GM23338 (cell line): ENCODE data around the gene TP73. TPM values are rescaled to one million over a fixed set of nuclear protein-coding genes. Genes with fewer than 3 reads are reported as not detected.

Experiments used
- ATAC-seq: fragments of 200-7000 bp; cut with Tn5 transposase; 3 replicates; pipeline ENCODE4 v1.9.1; 2020
- DNase-seq: peaks from one replicate; pipeline ENCODE4 v3.0.0-alpha.2; 2015; ENCODE audit warnings: low spot score
- H2AFZ ChIP-seq: fragments of 200-600 bp; sonication (generic); 2 replicates; pipeline ENCODE4 v1.8.0; 2016; ENCODE audit warnings: antibody characterized with exemption, mild to moderate bottlenecking, moderate library complexity
- H3F3A ChIP-seq: fragments of 200-600 bp; sonication (generic); replicated peaks from 2 replicates; pipeline ENCODE4 v1.8.0; 2017; ENCODE audit warnings: antibody characterized with exemption, mixed run types, low read depth
- H3K27ac ChIP-seq: fragments of 200-600 bp; sonication (generic); 2 replicates; pipeline ENCODE4 v1.6.1; 2016; ENCODE audit warnings: low read depth
- H3K27me3 ChIP-seq: fragments of 200-600 bp; sonication (generic); 2 replicates; pipeline ENCODE4 v1.8.0; 2016; ENCODE audit warnings: mild to moderate bottlenecking, mixed run types, moderate library complexity; ENCODE audit not compliant: insufficient read depth
- H3K36me3 ChIP-seq: fragments of 200-600 bp; sonication (generic); 2 replicates; pipeline ENCODE4 v1.8.0; 2016; ENCODE audit warnings: mild to moderate bottlenecking; ENCODE audit not compliant: insufficient read depth
- H3K4me1 ChIP-seq: fragments of 200-600 bp; sonication (generic); 2 replicates; pipeline ENCODE4 v1.8.0; 2016; ENCODE audit warnings: mild to moderate bottlenecking, moderate library complexity; ENCODE audit not compliant: insufficient read depth
- H3K4me2 ChIP-seq: fragments of 200-600 bp; sonication (generic); 2 replicates; pipeline ENCODE4 v1.7.1; 2017; ENCODE audit warnings: mixed run types
- H3K4me3 ChIP-seq: fragments of 200-600 bp; sonication (generic); 2 replicates; pipeline ENCODE4 v1.6.1; 2016; ENCODE audit warnings: mixed run types
- H3K79me2 ChIP-seq: fragments of 200-600 bp; sonication (generic); replicated peaks from 2 replicates; pipeline ENCODE4 v1.8.0; 2017; ENCODE audit warnings: mild to moderate bottlenecking; ENCODE audit not compliant: insufficient read depth
- H3K9me2 ChIP-seq: fragments of 200-600 bp; sonication (generic); 2 replicates; pipeline ENCODE4 v1.8.0; 2017; ENCODE audit not compliant: insufficient read depth
- H4K20me1 ChIP-seq: fragments of 200-600 bp; sonication (generic); replicated peaks from 2 replicates; pipeline ENCODE4 v1.8.0; 2017; ENCODE audit warnings: mild to moderate bottlenecking; ENCODE audit not compliant: insufficient read depth
- H3K27ac Mint-ChIP-seq: 2 replicates; pipeline ENCODE4 v1.8.0; 2020; ENCODE audit warnings: inconsistent platforms, mild to moderate bottlenecking, moderate library complexity, mixed read lengths
- H3K27me3 Mint-ChIP-seq: 3 replicates; pipeline ENCODE4 v1.8.0; 2022; ENCODE audit warnings: low read depth, mild to moderate bottlenecking, moderate library complexity, mixed read lengths, inconsistent platforms; ENCODE audit not compliant: insufficient read depth, poor library complexity
- H3K36me3 Mint-ChIP-seq: 3 replicates; pipeline ENCODE4 v1.8.0; 2021; ENCODE audit warnings: low read depth, mild to moderate bottlenecking, inconsistent platforms, moderate library complexity, mixed read lengths
- H3K4me1 Mint-ChIP-seq: 3 replicates; pipeline ENCODE4 v1.8.0; 2020; ENCODE audit warnings: mild to moderate bottlenecking, inconsistent platforms, mixed read lengths
- H3K4me3 Mint-ChIP-seq: 3 replicates; pipeline ENCODE4 v1.8.0; 2021; ENCODE audit warnings: moderate library complexity, mild to moderate bottlenecking, inconsistent platforms, mixed read lengths
- H3K9me3 Mint-ChIP-seq: 3 replicates; pipeline ENCODE4 v1.8.0; 2020; ENCODE audit warnings: moderate library complexity, mild to moderate bottlenecking, inconsistent platforms, mixed read lengths
- CREB1 ChIP-seq: fragments of 250-450 bp; sonication (Bioruptor Pico); IDR thresholded peaks from 2 replicates; pipeline ENCODE4 v1.5.0; 2020; ENCODE audit warnings: low read depth, mild to moderate bottlenecking, moderate library complexity
- CTCF ChIP-seq, 2 experiments: fragments of 200-600 bp in 1 of 2; sonication (generic) in 1 of 2; conservative IDR thresholded peaks; 2 replicates each; pipeline versions ENCODE4 v1.5.1 to v1.6.1; 2016 to 2017; ENCODE audit warnings: antibody characterized with exemption in 2 of 2, low read depth in 2 of 2, mild to moderate bottlenecking in 2 of 2, moderate library complexity in 1 of 2
- EZH2 ChIP-seq: fragments of 200-600 bp; sonication (generic); IDR thresholded peaks from one replicate; pipeline ENCODE4 v1.8.0; 2017; ENCODE audit warnings: antibody characterized with exemption, mild to moderate bottlenecking, low read depth; ENCODE audit not compliant: unreplicated experiment
- EZH2phosphoT487 ChIP-seq: fragments of 200-600 bp; sonication (generic); IDR thresholded peaks from one replicate; pipeline ENCODE4 v1.8.1; 2018; ENCODE audit warnings: antibody characterized with exemption; ENCODE audit not compliant: unreplicated experiment
- JUNB ChIP-seq: IDR thresholded peaks from one replicate; pipeline ENCODE4 v1.6.1; 2016; ENCODE audit warnings: antibody characterized with exemption; ENCODE audit not compliant: unreplicated experiment
- NANOG ChIP-seq: IDR thresholded peaks from 2 replicates; pipeline ENCODE4 v1.6.1; 2016; ENCODE audit warnings: antibody characterized with exemption, borderline replicate concordance
- POLR2AphosphoS5 ChIP-seq: IDR thresholded peaks from 2 replicates; pipeline ENCODE4 v1.6.1; 2016; ENCODE audit warnings: antibody characterized with exemption, low read depth
- REST ChIP-seq: IDR thresholded peaks from one replicate; pipeline ENCODE4 v1.6.1; 2018; ENCODE audit warnings: antibody characterized with exemption; ENCODE audit not compliant: unreplicated experiment
- STAT1 ChIP-seq: IDR thresholded peaks from one replicate; pipeline ENCODE4 v1.6.1; 2016; ENCODE audit warnings: antibody characterized with exemption; ENCODE audit not compliant: unreplicated experiment
- ZNF114 ChIP-seq: fragments of 250-450 bp; sonication (Bioruptor Pico); IDR thresholded peaks from 2 replicates; pipeline ENCODE4 v1.5.0; 2020; ENCODE audit warnings: mild to moderate bottlenecking, moderate library complexity
- ZNF331 ChIP-seq: fragments of 250-450 bp; sonication (Bioruptor Pico); IDR thresholded peaks from 2 replicates; pipeline ENCODE4 v1.5.0; 2020; ENCODE audit warnings: low read depth, mild to moderate bottlenecking, moderate library complexity
- polyA plus RNA-seq: library from polyadenylated mRNA; unstranded; fragments of >200 nt; fragmentation: Nextera tagmentation; extraction: Ambion mirVana; gene quantifications from 2 replicates; pipeline ENCODE4 v1.2.1, GENCODE V29; 2016
- total RNA-seq: library from RNA; depleted of rRNA; stranded (reverse); fragments of >200 nt; shearing (Covaris generic); gene quantifications from 2 replicates; pipeline ENCODE4 v1.2.3, GENCODE V29; 2014
- TF ChIP-seq, protein P1 (sequence below): fragments of 250-450 bp; sonication (Bioruptor Pico); IDR thresholded peaks from 2 replicates; pipeline ENCODE4 v1.5.0; 2020; ENCODE audit warnings: mild to moderate bottlenecking, moderate library complexity
- TF ChIP-seq, protein P2 (sequence below): IDR thresholded peaks from 2 replicates; pipeline ENCODE4 v1.6.1; 2016; ENCODE audit warnings: antibody characterized with exemption

Gene TP73
- total and polyA plus RNA-seq, 2 experiments from 2014 or later = 1.4 to 3.4 TPM

DNA sequence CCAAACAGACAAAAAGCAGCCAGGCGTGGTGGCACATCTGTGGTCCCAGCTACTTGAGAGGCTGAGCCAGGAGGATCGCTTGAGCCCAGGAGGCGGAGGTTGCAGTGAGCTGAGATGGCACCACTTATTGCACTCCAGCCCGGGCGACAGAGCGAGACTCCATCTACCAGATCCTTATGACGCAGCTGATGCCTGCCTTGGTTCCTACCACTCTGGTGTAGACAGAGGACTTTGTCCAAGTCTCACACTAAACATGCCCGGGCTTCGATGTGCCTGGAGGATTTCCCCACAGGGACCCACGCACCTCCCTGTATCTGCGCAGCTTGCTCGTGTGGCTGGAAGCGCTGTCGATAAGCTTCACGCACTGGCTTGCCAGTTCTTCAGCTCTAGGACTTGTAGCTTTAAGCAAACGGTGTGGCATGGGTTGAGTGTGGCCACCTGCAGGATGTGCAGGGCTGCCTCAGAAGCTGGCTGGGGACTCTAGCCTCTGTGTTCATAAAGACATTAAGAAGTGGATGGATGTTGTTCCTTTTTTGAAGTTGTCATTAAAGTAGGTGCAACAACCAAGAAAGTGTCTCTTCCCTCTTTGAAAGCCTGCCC, 22.7 kb upstream of the TP73 start:
- Mint-ChIP-seq H3K27me3 (peaks cover 8% of the 10 kb centered on the region), H3K9me3 (no peaks in the 10 kb centered on the region), H3K4me3 (no peak overlapping the region), H3K27ac (no peak overlapping the region), H3K36me3 (peaks cover 44% of the 10 kb centered on the region), H3K4me1 (peaks cover 7% of the 10 kb centered on the region)
- Histone ChIP-seq H4K20me1 (peaks cover 3% of the 10 kb centered on the region; the same call in 1 of the 2 replicates), H3K4me1 (peaks cover 5% of the 10 kb centered on the region; the same call in 1 of the 2 replicates), H3K4me2 (no peak overlapping the region), H3K36me3 (no peaks in the 10 kb centered on the region), H3K79me2 (peaks cover 5% of the 10 kb centered on the region; the same call in 1 of the 2 replicates), H3K27me3 (no peaks in the 10 kb centered on the region), H3K4me3 (no peak overlapping the region), H3F3A (peaks cover 5% of the 10 kb centered on the region; the same call in 1 of the 2 replicates), H3K9me2 (no peaks in the 10 kb centered on the region), H2AFZ (no peak overlapping the region), H3K27ac (no peak overlapping the region)
- no peak for TF ChIP-seq POLR2AphosphoS5
- no peak for TF ChIP-seq STAT1
- TF ChIP-seq CTCF (conservative IDR thresholded peaks at IDR 0.05; ENCODE audit: low read depth in 2 of 2) = no peak
- no peak for TF ChIP-seq EZH2phosphoT487
- TF ChIP-seq, protein P1, sequence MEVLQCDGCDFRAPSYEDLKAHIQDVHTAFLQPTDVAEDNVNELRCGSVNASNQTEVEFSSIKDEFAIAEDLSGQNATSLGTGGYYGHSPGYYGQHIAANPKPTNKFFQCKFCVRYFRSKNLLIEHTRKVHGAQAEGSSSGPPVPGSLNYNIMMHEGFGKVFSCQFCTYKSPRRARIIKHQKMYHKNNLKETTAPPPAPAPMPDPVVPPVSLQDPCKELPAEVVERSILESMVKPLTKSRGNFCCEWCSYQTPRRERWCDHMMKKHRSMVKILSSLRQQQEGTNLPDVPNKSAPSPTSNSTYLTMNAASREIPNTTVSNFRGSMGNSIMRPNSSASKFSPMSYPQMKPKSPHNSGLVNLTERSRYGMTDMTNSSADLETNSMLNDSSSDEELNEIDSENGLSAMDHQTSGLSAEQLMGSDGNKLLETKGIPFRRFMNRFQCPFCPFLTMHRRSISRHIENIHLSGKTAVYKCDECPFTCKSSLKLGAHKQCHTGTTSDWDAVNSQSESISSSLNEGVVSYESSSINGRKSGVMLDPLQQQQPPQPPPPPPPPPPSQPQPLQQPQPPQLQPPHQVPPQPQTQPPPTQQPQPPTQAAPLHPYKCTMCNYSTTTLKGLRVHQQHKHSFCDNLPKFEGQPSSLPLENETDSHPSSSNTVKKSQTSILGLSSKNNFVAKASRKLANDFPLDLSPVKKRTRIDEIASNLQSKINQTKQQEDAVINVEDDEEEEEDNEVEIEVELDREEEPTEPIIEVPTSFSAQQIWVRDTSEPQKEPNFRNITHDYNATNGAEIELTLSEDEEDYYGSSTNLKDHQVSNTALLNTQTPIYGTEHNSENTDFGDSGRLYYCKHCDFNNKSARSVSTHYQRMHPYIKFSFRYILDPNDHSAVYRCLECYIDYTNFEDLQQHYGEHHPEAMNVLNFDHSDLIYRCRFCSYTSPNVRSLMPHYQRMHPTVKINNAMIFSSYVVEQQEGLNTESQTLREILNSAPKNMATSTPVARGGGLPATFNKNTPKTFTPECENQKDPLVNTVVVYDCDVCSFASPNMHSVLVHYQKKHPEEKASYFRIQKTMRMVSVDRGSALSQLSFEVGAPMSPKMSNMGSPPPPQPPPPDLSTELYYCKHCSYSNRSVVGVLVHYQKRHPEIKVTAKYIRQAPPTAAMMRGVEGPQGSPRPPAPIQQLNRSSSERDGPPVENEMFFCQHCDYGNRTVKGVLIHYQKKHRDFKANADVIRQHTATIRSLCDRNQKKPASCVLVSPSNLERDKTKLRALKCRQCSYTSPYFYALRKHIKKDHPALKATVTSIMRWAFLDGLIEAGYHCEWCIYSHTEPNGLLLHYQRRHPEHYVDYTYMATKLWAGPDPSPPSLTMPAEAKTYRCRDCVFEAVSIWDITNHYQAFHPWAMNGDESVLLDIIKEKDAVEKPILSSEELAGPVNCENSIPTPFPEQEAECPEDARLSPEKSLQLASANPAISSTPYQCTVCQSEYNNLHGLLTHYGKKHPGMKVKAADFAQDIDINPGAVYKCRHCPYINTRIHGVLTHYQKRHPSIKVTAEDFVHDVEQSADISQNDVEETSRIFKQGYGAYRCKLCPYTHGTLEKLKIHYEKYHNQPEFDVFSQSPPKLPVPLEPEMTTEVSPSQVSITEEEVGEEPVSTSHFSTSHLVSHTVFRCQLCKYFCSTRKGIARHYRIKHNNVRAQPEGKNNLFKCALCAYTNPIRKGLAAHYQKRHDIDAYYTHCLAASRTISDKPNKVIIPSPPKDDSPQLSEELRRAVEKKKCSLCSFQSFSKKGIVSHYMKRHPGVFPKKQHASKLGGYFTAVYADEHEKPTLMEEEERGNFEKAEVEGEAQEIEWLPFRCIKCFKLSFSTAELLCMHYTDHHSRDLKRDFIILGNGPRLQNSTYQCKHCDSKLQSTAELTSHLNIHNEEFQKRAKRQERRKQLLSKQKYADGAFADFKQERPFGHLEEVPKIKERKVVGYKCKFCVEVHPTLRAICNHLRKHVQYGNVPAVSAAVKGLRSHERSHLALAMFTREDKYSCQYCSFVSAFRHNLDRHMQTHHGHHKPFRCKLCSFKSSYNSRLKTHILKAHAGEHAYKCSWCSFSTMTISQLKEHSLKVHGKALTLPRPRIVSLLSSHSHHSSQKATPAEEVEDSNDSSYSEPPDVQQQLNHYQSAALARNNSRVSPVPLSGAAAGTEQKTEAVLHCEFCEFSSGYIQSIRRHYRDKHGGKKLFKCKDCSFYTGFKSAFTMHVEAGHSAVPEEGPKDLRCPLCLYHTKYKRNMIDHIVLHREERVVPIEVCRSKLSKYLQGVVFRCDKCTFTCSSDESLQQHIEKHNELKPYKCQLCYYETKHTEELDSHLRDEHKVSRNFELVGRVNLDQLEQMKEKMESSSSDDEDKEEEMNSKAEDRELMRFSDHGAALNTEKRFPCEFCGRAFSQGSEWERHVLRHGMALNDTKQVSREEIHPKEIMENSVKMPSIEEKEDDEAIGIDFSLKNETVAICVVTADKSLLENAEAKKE (CRISPR knock-in tag) = no peak
- TF ChIP-seq ZNF331 (CRISPR knock-in tag) = no peak
- no peak for TF ChIP-seq EZH2
- TF ChIP-seq ZNF114 = no peak
- no peak for TF ChIP-seq NANOG
- no peak for TF ChIP-seq JUNB
- TF ChIP-seq CREB1 = no peak
- TF ChIP-seq, protein P2, sequence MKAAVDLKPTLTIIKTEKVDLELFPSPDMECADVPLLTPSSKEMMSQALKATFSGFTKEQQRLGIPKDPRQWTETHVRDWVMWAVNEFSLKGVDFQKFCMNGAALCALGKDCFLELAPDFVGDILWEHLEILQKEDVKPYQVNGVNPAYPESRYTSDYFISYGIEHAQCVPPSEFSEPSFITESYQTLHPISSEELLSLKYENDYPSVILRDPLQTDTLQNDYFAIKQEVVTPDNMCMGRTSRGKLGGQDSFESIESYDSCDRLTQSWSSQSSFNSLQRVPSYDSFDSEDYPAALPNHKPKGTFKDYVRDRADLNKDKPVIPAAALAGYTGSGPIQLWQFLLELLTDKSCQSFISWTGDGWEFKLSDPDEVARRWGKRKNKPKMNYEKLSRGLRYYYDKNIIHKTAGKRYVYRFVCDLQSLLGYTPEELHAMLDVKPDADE = no peak
- no peak for TF ChIP-seq REST
- ATAC-seq = no peak
- DNase-seq = no peak
